Esophagus squamous epithelium (tissue), 4 donors: Measurements from ENCODE around the gene SLC7A9.

Source experiments
- CTCF ChIP-seq, 6 experiments: fragments of 450-650 bp in 4 of 6; fragments of 200-600 bp in 2 of 6; sonication (generic) in 2 of 6; IDR thresholded peaks; one replicate each; pipeline ENCODE4 v1.5.1; 2016 to 2019; ENCODE audit warnings: antibody characterized with exemption in 6 of 6, mild to moderate bottlenecking in 4 of 6, moderate library complexity in 4 of 6
- POLR2A ChIP-seq, 4 donors: fragments of 450-650 bp; IDR thresholded peaks; one replicate each; pipeline ENCODE4 v1.6.1; 2017; ENCODE audit warnings: antibody characterized with exemption in 4 of 4, mild to moderate bottlenecking in 4 of 4, moderate library complexity in 3 of 4

- no peak for TF ChIP-seq CTCF (IDR thresholded peaks at IDR 0.05)
- TF ChIP-seq POLR2A (IDR thresholded peaks at IDR 0.05): no peak
These were observed 5.0 kb upstream of the SLC7A9 start for GRCh38 chr19:32874605-32875004.
